Measurements from ENCODE around the gene DNAI1.

Gene DNAI1

GRCh38 chr9:34501372-34501771 lies 42.8 kb downstream of the DNAI1 start:
- Histone ChIP-seq H3K27me3 (no peaks in the 10 kb centered on the region), H3K36me3 (no peaks in the 10 kb centered on the region), H3K27ac (no peak overlapping the region), H3K4me1 (no peaks in the 10 kb centered on the region), H3K4me3 (no peak overlapping the region), H3K9ac (no peak overlapping the region), H3K4me2 (no peak overlapping the region), H4K20me1 (peaks cover 0 to 19% (median 0%) of the 10 kb centered on the region in 11 experiments; a peak in 6 of 22 replicates), H3K9me3 (replicated peaks in 1 of 11) (no peaks in the 10 kb centered on the region)
- TF ChIP-seq Cebpa-rat (IDR thresholded peaks at IDR 0.05): no peak

- no peak overlapping the region for H3K4me2 ChIP-seq
- peaks cover 0 to 16% (median 0%) of the 10 kb centered on the region in 11 experiments; a peak in 6 of 22 replicates for H4K20me1 ChIP-seq
- no peaks in the 10 kb centered on the region for H3K27me3 ChIP-seq
- no peak overlapping the region for H3K27ac ChIP-seq
- H3K36me3 ChIP-seq: no peaks in the 10 kb centered on the region
- H3K4me3 ChIP-seq: no peak overlapping the region
- H3K9me3 ChIP-seq (replicated peaks in 1 of 11): no peaks in the 10 kb centered on the region
- H3K4me1 ChIP-seq: no peaks in the 10 kb centered on the region
- no peak overlapping the region for H3K9ac ChIP-seq
- TF ChIP-seq Cebpa-rat (IDR thresholded peaks at IDR 0.05): no peak
Measured at GRCh38 chr9:34501889-34502425, 43.4 kb downstream of the DNAI1 start.

- TF ChIP-seq Cebpa-rat (IDR thresholded peaks at IDR 0.05): no peak
- Histone ChIP-seq H3K4me3 (no peak overlapping the region), H3K9ac (no peak overlapping the region), H3K27me3 (no peaks in the 10 kb centered on the region), H3K9me3 (replicated peaks in 1 of 11) (no peaks in the 10 kb centered on the region), H3K27ac (no peak overlapping the region), H3K4me2 (no peak overlapping the region), H4K20me1 (peaks cover 0 to 16% (median 0%) of the 10 kb centered on the region in 11 experiments; a peak in 6 of 22 replicates), H3K36me3 (no peaks in the 10 kb centered on the region), H3K4me1 (no peaks in the 10 kb centered on the region; a peak in 1 of 20 replicates)
Measured at GRCh38 chr9:34502471-34502870, 43.9 kb downstream of the DNAI1 start.

- no peak overlapping the region for H3K27ac ChIP-seq
- H3K4me3 ChIP-seq: no peak overlapping the region
- no peaks in the 10 kb centered on the region; a peak in 1 of 20 replicates for H3K4me1 ChIP-seq
- H3K27me3 ChIP-seq: no peaks in the 10 kb centered on the region
- H4K20me1 ChIP-seq: peaks cover 0 to 16% (median 0%) of the 10 kb centered on the region in 11 experiments; a peak in 6 of 22 replicates
- no peaks in the 10 kb centered on the region for H3K36me3 ChIP-seq
- no peaks in the 10 kb centered on the region for H3K9me3 ChIP-seq (replicated peaks in 1 of 11)
- no peak for TF ChIP-seq Cebpa-rat (IDR thresholded peaks at IDR 0.05)
- H3K4me2 ChIP-seq: no peak overlapping the region
- no peak overlapping the region for H3K9ac ChIP-seq
Measured at GRCh38 chr9:34502891-34503290, 44.3 kb downstream of the DNAI1 start.

GRCh38 chr9:34503406-34503805 lies 44.8 kb downstream of the DNAI1 start:
- Histone ChIP-seq H3K4me3 (no peak overlapping the region), H3K9ac (no peak overlapping the region), H3K36me3 (no peaks in the 10 kb centered on the region), H3K27me3 (no peaks in the 10 kb centered on the region), H3K4me2 (no peak overlapping the region), H3K4me1 (no peaks in the 10 kb centered on the region; a peak in 1 of 20 replicates), H4K20me1 (peaks cover 0 to 16% (median 0%) of the 10 kb centered on the region in 11 experiments; a peak in 4 of 22 replicates), H3K27ac (no peak overlapping the region), H3K9me3 (replicated peaks in 1 of 11) (no peaks in the 10 kb centered on the region)
- no peak for TF ChIP-seq Cebpa-rat (IDR thresholded peaks at IDR 0.05)

- Histone ChIP-seq H3K27me3 (no peaks in the 10 kb centered on the region), H3K36me3 (no peaks in the 10 kb centered on the region), H4K20me1 (peaks cover 0 to 16% (median 0%) of the 10 kb centered on the region in 11 experiments; a peak in 2 of 22 replicates), H3K4me1 (peaks cover 0 to 4% (median 0%) of the 10 kb centered on the region in 10 experiments; a peak in 1 of 20 replicates), H3K27ac (no peak overlapping the region), H3K9me3 (replicated peaks in 1 of 11) (no peaks in the 10 kb centered on the region), H3K4me3 (no peak overlapping the region), H3K4me2 (no peak overlapping the region), H3K9ac (no peak overlapping the region)
- TF ChIP-seq Cebpa-rat (IDR thresholded peaks at IDR 0.05): no peak
Measured at GRCh38 chr9:34505370-34506120, 46.9 kb downstream of the DNAI1 start.

- no peaks in the 10 kb centered on the region for H3K9me3 ChIP-seq (replicated peaks in 1 of 11)
- peaks cover 0 to 6% (median 0%) of the 10 kb centered on the region in 10 experiments; a peak in 3 of 20 replicates for H3K4me1 ChIP-seq
- no peak for TF ChIP-seq Cebpa-rat (IDR thresholded peaks at IDR 0.05)
- H3K4me3 ChIP-seq: no peak overlapping the region
- peaks cover 0 to 16% (median 0%) of the 10 kb centered on the region in 11 experiments; a peak in 2 of 22 replicates for H4K20me1 ChIP-seq
- no peaks in the 10 kb centered on the region for H3K27me3 ChIP-seq
- H3K36me3 ChIP-seq: no peaks in the 10 kb centered on the region
- no peak overlapping the region for H3K9ac ChIP-seq
- H3K27ac ChIP-seq: no peak overlapping the region
- H3K4me2 ChIP-seq: no peak overlapping the region
Measured at GRCh38 chr9:34506623-34507022, 48.0 kb downstream of the DNAI1 start.

- no peaks in the 10 kb centered on the region for H3K27me3 ChIP-seq
- no peak overlapping the region for H3K4me2 ChIP-seq
- no peak overlapping the region for H3K4me3 ChIP-seq
- H4K20me1 ChIP-seq: peaks cover 0 to 10% (median 0%) of the 10 kb centered on the region in 11 experiments; a peak in 2 of 22 replicates
- no peaks in the 10 kb centered on the region for H3K36me3 ChIP-seq
- TF ChIP-seq Cebpa-rat (IDR thresholded peaks at IDR 0.05): no peak
- H3K27ac ChIP-seq: no peak overlapping the region
- H3K9me3 ChIP-seq (replicated peaks in 1 of 11): no peaks in the 10 kb centered on the region
- peaks cover 0 to 15% (median 7%) of the 10 kb centered on the region in 10 experiments; a peak in 17 of 20 replicates for H3K4me1 ChIP-seq
- no peak overlapping the region for H3K9ac ChIP-seq
Measured at GRCh38 chr9:34507556-34507955, 49.0 kb downstream of the DNAI1 start.

GRCh38 chr9:34507966-34508365 lies 49.4 kb downstream of the DNAI1 start:
- Histone ChIP-seq H3K27ac (no peak overlapping the region), H3K9me3 (replicated peaks in 1 of 11) (no peaks in the 10 kb centered on the region), H3K4me1 (peaks cover 0 to 19% (median 11%) of the 10 kb centered on the region in 10 experiments; a peak in 17 of 20 replicates), H3K4me2 (no peak overlapping the region), H4K20me1 (peaks cover 0 to 5% (median 0%) of the 10 kb centered on the region in 11 experiments; a peak in 3 of 22 replicates), H3K36me3 (no peaks in the 10 kb centered on the region), H3K27me3 (no peaks in the 10 kb centered on the region), H3K9ac (no peak overlapping the region), H3K4me3 (no peak overlapping the region)
- no peak for TF ChIP-seq Cebpa-rat (IDR thresholded peaks at IDR 0.05)
